Natural killer cell (primary cell): ENCODE measurements around the gene RIC1. TPM values are rescaled to one million over a fixed set of nuclear protein-coding genes. Genes with fewer than 3 reads are reported as not detected.
"Not testable (repeated sequence)": the region's sequence is repeated elsewhere in the genome, so short reads cannot be mapped to it uniquely, and the experiment has no call there.

Experiments
- ATAC-seq, 3 donors: fragments of 150-1000 bp in 2 of 3; fragments of 200-7000 bp in 1 of 3; cut with Tn5 transposase; 1 replicate in 1 of 3; 2 replicates in 2 of 3; pipeline ENCODE4 v1.10.0; 2021; ENCODE audit warnings: mild to moderate bottlenecking in 2 of 3, moderate library complexity in 2 of 3
- DNase-seq, 2 donors: peaks; one replicate each; pipeline versions ENCODE4 v3.0.0 to v3.0.0-alpha.2; 2013 to 2021; ENCODE audit warnings: mixed read lengths in 1 of 2
- H3K27ac ChIP-seq: one replicate; pipeline ENCODE4 v1.5.1; 2013; ENCODE audit warnings: mild to moderate bottlenecking, low read length
- H3K27me3 ChIP-seq: one replicate; pipeline ENCODE4 v1.6.1; 2013; ENCODE audit warnings: low read length; ENCODE audit not compliant: control insufficient read depth, insufficient read depth
- H3K36me3 ChIP-seq: one replicate; pipeline ENCODE4 v1.6.1; 2013; ENCODE audit warnings: low read length; ENCODE audit not compliant: control insufficient read depth, insufficient read depth
- H3K4me1 ChIP-seq: one replicate; pipeline ENCODE4 v1.6.1; 2013; ENCODE audit warnings: low read length; ENCODE audit not compliant: control insufficient read depth, insufficient read depth
- H3K4me3 ChIP-seq: one replicate; pipeline ENCODE4 v1.5.1; 2013; ENCODE audit warnings: low read length
- H3K9me3 ChIP-seq: one replicate; pipeline ENCODE4 v1.6.1; 2013; ENCODE audit warnings: low read length; ENCODE audit not compliant: control insufficient read depth, insufficient read depth
- H3K27ac Mint-ChIP-seq, 2 donors: one replicate each; pipeline ENCODE4 v1.8.0; 2022; ENCODE audit warnings: mild to moderate bottlenecking in 2 of 2, mixed read lengths in 2 of 2, moderate library complexity in 1 of 2
- H3K27me3 Mint-ChIP-seq, 2 donors: one replicate each; pipeline ENCODE4 v1.8.0; 2022; ENCODE audit warnings: low read depth in 2 of 2, mixed read lengths in 2 of 2
- H3K36me3 Mint-ChIP-seq: one replicate; pipeline ENCODE4 v1.8.0; 2022; ENCODE audit warnings: mixed read lengths
- H3K4me1 Mint-ChIP-seq, 2 donors: one replicate each; pipeline ENCODE4 v1.8.0; 2022; ENCODE audit warnings: mixed read lengths in 2 of 2
- H3K4me3 Mint-ChIP-seq: one replicate; pipeline ENCODE4 v1.8.0; 2022; ENCODE audit warnings: mild to moderate bottlenecking, moderate library complexity, mixed read lengths
- H3K9me3 Mint-ChIP-seq, 2 donors: one replicate each; pipeline ENCODE4 v1.8.0; 2022; ENCODE audit warnings: mixed read lengths in 2 of 2
- CTCF ChIP-seq: fragments of 200-600 bp; IDR thresholded peaks from one replicate; pipeline ENCODE4 v1.8.0; 2022; ENCODE audit warnings: antibody characterized with exemption
- WGBS: methylation state at CpG from one replicate; pipeline ENCODE4 v1.1.7; 2013; ENCODE audit warnings: missing lambda C conversion rate; ENCODE audit not compliant: insufficient coverage; 5-methylcytosine and 5-hydroxymethylcytosine counted together
- intact Hi-C: fragments of 100-400 bp; cut with micrococcal nuclease; formaldehyde crosslinking; loops from one replicate; pipeline ENCODE4 v1.14.2; 2022
- total RNA-seq, 4 donors: library from RNA; stranded (reverse); fragments of 120-200 nt in 1 of 4; gene quantifications; one replicate each; pipeline versions ENCODE4 v1.2.3 to v1.2.4, GENCODE V29; 2013 to 2022

RIC1 gene
- total RNA-seq, 3 donors from 2014 or later (not counting 1 experiment from before 2014, with no cell fraction given) = 23.5 to 33.9 (median 31.8) TPM

GRCh38 chr9:5719100-5719926 is 90.4 kb downstream of the RIC1 start:
- DNase-seq = no peak

DNA sequence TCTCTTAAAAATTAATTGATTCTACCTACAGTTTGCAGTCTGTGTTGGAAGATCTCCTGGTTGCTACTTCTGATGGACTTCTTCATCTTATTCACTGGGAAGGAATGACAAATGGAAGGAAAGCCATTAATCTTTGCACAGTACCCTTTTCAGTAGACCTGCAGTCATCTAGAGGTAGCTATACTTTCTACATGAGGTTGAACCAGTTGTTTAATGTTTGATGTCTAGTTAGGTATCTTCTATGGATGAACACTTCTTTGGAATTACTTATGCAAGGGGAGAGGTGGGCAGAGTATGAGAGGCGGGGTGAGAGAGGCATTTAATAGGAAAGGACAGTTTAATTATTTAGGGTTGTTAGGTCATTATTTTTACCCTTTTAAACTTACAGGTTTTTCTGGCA is 91.2 kb downstream of the RIC1 start:
- Mint-ChIP-seq H3K27me3 (no peaks in the 10 kb centered on the region), H3K4me3 (no peak overlapping the region), H3K9me3 (peaks cover 0 to 2% of the 10 kb centered on the region in 2 donors), H3K4me1 (peaks cover 0 to 12% of the 10 kb centered on the region in 2 donors), H3K36me3 (peaks cover 7% of the 10 kb centered on the region), H3K27ac (peak overlapping the region in 1 of 2 donors; percentile 32)
- Histone ChIP-seq H3K4me1 (no peaks in the 10 kb centered on the region), H3K27ac (no peak overlapping the region), H3K27me3 (no peaks in the 10 kb centered on the region), H3K4me3 (no peak overlapping the region), H3K9me3 (no peaks in the 10 kb centered on the region), H3K36me3 (peaks cover 19% of the 10 kb centered on the region)
- TF ChIP-seq CTCF = no peak
- DNase-seq = no peak
- no peak for ATAC-seq
- intact Hi-C loops = no loop called here
- 100% methylated on average over 1 of the region's 1 CpG for WGBS

More at GRCh38 chr9:5719100-5719926, 90.4 kb downstream of the RIC1 start:
- Histone ChIP-seq H3K9me3 (no peaks in the 10 kb centered on the region), H3K4me3 (no peak overlapping the region), H3K27ac (no peak overlapping the region), H3K27me3 (no peaks in the 10 kb centered on the region), H3K36me3 (peaks cover 24% of the 10 kb centered on the region), H3K4me1 (no peaks in the 10 kb centered on the region)
- Mint-ChIP-seq H3K27ac (peak overlapping the region in 1 of 2 donors; percentile 32), H3K4me1 (peaks cover 0 to 12% of the 10 kb centered on the region in 2 donors), H3K4me3 (no peak overlapping the region), H3K27me3 (no peaks in the 10 kb centered on the region), H3K9me3 (peaks cover 0 to 2% of the 10 kb centered on the region in 2 donors), H3K36me3 (peaks cover 7% of the 10 kb centered on the region)
- intact Hi-C loops = no loop called here
- no peak for ATAC-seq
- TF ChIP-seq CTCF = no peak
- WGBS = 84% methylated on average over 1 of the region's 3 CpGs

GRCh38 chr9:5721279-5722087 is 92.6 kb downstream of the RIC1 start:
- no peak overlapping the region for H3K27ac ChIP-seq
- DNase-seq (no peak), ATAC-seq (no peak)
- TF ChIP-seq CTCF = no peak
- H3K27me3 Mint-ChIP-seq = no peaks in the 10 kb centered on the region
- H3K36me3 Mint-ChIP-seq = peaks cover 11% of the 10 kb centered on the region
- intact Hi-C loops = no loop called here
- H3K4me3 Mint-ChIP-seq = no peak overlapping the region
- H3K9me3 ChIP-seq = no peaks in the 10 kb centered on the region
- no peaks in the 10 kb centered on the region for H3K27me3 ChIP-seq
- no peak overlapping the region for H3K27ac Mint-ChIP-seq
- H3K4me1 ChIP-seq = no peaks in the 10 kb centered on the region
- peaks cover 10 to 21% of the 10 kb centered on the region in 2 donors for H3K4me1 Mint-ChIP-seq
- H3K36me3 ChIP-seq = peaks cover 16% of the 10 kb centered on the region
- H3K4me3 ChIP-seq = no peak overlapping the region
- H3K9me3 Mint-ChIP-seq = peaks cover 0 to 2% of the 10 kb centered on the region in 2 donors
- WGBS = 98% methylated on average over 18 of the region's 18 CpGs

DNA sequence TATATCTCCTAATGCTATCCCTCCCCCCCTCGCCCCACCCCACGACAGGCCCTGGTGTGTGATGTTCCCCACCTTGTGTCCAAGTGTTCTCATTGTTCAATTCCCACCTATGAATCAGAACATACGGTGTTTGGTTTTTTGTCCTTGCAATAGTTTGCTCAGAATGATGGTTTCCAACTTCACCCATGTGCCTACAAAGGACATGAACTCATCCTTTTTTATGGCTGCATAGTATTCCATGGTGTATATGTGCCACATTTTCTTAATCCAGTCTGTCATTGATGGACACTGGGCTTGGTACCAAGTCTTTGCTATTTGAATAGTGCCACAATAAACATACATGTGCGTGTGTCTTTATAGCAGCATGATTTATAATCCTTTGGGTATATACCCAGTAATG is 93.8 kb downstream of the RIC1 start:
- intact Hi-C loops, H3K27ac Mint-ChIP-seq, H3K4me3 Mint-ChIP-seq, H3K27ac ChIP-seq, H3K9me3 ChIP-seq, H3K4me3 ChIP-seq, ATAC-seq, H3K27me3 Mint-ChIP-seq, DNase-seq, H3K27me3 ChIP-seq, H3K36me3 ChIP-seq, H3K4me1 ChIP-seq, H3K9me3 Mint-ChIP-seq: not testable (repeated sequence)
- Mint-ChIP-seq H3K36me3 (peaks cover 14% of the 10 kb centered on the region), H3K4me1 (peaks cover 10 to 21% of the 10 kb centered on the region in 2 donors)
- 100% methylated on average over 4 of the region's 4 CpGs for WGBS
